B cell (primary cell): Measurements from ENCODE around the gene MYOC. TPM values are rescaled to one million over a fixed set of nuclear protein-coding genes. Genes with fewer than 3 reads are reported as not detected.
"Not testable (repeated sequence)": the region's sequence is repeated elsewhere in the genome, so short reads cannot be mapped to it uniquely, and the experiment has no call there.

Source experiments
- ATAC-seq: fragments of 200-7000 bp; cut with Tn5 transposase; one replicate; pipeline ENCODE4 v1.10.0; 2021; ENCODE audit warnings: low read depth, mild to moderate bottlenecking, moderate number of reproducible peaks, moderate library complexity
- CTCF ChIA-PET: fragments of 350-600 bp; sonication (Branson Sonifier 250); formaldehyde crosslinking; loops from one replicate; lab custom pipeline; 2021; ENCODE audit warnings: antibody characterized with exemption, inconsistent platforms; lab: Charles Lee
- POLR2A ChIA-PET: fragments of 350-600 bp; sonication (Branson Sonifier 250); formaldehyde crosslinking; loops from one replicate; lab custom pipeline; 2021; ENCODE audit warnings: antibody characterized with exemption; lab: Charles Lee
- DNase-seq: peaks from one replicate; pipeline ENCODE4 v3.0.0; 2013
- H2AFZ ChIP-seq: 2 replicates; pipeline ENCODE4 v1.6.1; 2012; ENCODE audit warnings: mild to moderate bottlenecking, low read depth, low read length; ENCODE audit not compliant: insufficient read depth, poor library complexity, severe bottlenecking
- H3K27ac ChIP-seq, 2 donors: 1 replicate in 1 of 2; 2 replicates in 1 of 2; pipeline ENCODE4 v1.5.1; 2012 to 2013; ENCODE audit warnings: low read length in 2 of 2, mild to moderate bottlenecking in 2 of 2, moderate library complexity in 1 of 2
- H3K27me3 ChIP-seq, 4 experiments: fragments of 200-600 bp in 1 of 4; sonication (generic) in 1 of 4; replicated peaks in 1 of 4; 1 replicate in 2 of 4; 2 replicates in 2 of 4; pipeline versions ENCODE4 v1.6.1 to v1.7.0; 2013 to 2016; ENCODE audit warnings: low read length in 3 of 4, mild to moderate bottlenecking in 2 of 4, mixed read lengths in 1 of 4, moderate library complexity in 1 of 4; ENCODE audit not compliant: insufficient read depth in 4 of 4, control insufficient read depth in 3 of 4; ENCODE audit errors: control extremely low read depth in 1 of 4
- H3K36me3 ChIP-seq, 2 experiments: replicated peaks in 1 of 2; 1 replicate in 1 of 2; 2 replicates in 1 of 2; pipeline versions ENCODE4 v1.6.1 to v1.7.1; 2013; ENCODE audit warnings: low read length in 1 of 2; ENCODE audit not compliant: insufficient read depth in 2 of 2, control insufficient read depth in 1 of 2; ENCODE audit errors: control extremely low read depth in 1 of 2, extremely low read depth in 1 of 2
- H3K4me1 ChIP-seq, 2 donors: fragments of 200-600 bp in 1 of 2; sonication (generic) in 1 of 2; 1 replicate in 1 of 2; 2 replicates in 1 of 2; pipeline versions ENCODE4 v1.5.1 to v1.6.1; 2013 to 2017; ENCODE audit warnings: low read length in 2 of 2; ENCODE audit not compliant: control insufficient read depth in 2 of 2, insufficient read depth in 2 of 2
- H3K4me2 ChIP-seq: replicated peaks from 2 replicates; pipeline ENCODE3; 2012; ENCODE audit warnings: mild to moderate bottlenecking, low read depth, low read length; ENCODE audit not compliant: poor library complexity, severe bottlenecking
- H3K4me3 ChIP-seq, 5 experiments: fragments of 200-600 bp in 1 of 5; sonication (generic) in 1 of 5; 1 replicate in 3 of 5; 2 replicates in 2 of 5; pipeline versions ENCODE4 v1.5.1 to v1.7.0; 2011 to 2016; ENCODE audit warnings: low read length in 4 of 5, mild to moderate bottlenecking in 4 of 5, low read depth in 2 of 5, control low read depth in 1 of 5, moderate library complexity in 1 of 5; ENCODE audit not compliant: insufficient read depth in 1 of 5; ENCODE audit errors: control extremely low read depth in 1 of 5, extremely low read depth in 1 of 5
- H3K79me2 ChIP-seq: fragments of 200-600 bp; sonication (generic); one replicate; pipeline ENCODE4 v1.6.0; 2016; ENCODE audit warnings: low read length; ENCODE audit not compliant: control insufficient read depth, insufficient read depth
- H3K9ac ChIP-seq: fragments of 200-600 bp; sonication (generic); 2 replicates; pipeline ENCODE4 v1.6.1; 2017; ENCODE audit warnings: mild to moderate bottlenecking, low read length, moderate library complexity
- H3K9me3 ChIP-seq, 3 donors: one replicate each; pipeline versions ENCODE4 v1.6.1 to v1.7.1; 2013; ENCODE audit warnings: low read length in 2 of 3; ENCODE audit not compliant: control insufficient read depth in 2 of 3, insufficient read depth in 1 of 3; ENCODE audit errors: control extremely low read depth in 1 of 3
- H4K20me1 ChIP-seq: 2 replicates; pipeline ENCODE4 v1.6.0; 2012; ENCODE audit warnings: mild to moderate bottlenecking, low read length; ENCODE audit not compliant: insufficient read depth, control insufficient read depth, poor library complexity, severe bottlenecking
- H3K27ac Mint-ChIP-seq: one replicate; pipeline ENCODE4 v1.8.0; 2021; ENCODE audit warnings: mixed read lengths
- H3K27me3 Mint-ChIP-seq: one replicate; pipeline ENCODE4 v1.8.0; 2021; ENCODE audit warnings: mixed read lengths
- H3K4me1 Mint-ChIP-seq: one replicate; pipeline ENCODE4 v1.8.0; 2021; ENCODE audit warnings: mixed read lengths
- H3K4me3 Mint-ChIP-seq: one replicate; pipeline ENCODE4 v1.8.0; 2021; ENCODE audit warnings: mixed read lengths
- H3K9me3 Mint-ChIP-seq: one replicate; pipeline ENCODE4 v1.8.0; 2022; ENCODE audit warnings: mixed read lengths; ENCODE audit not compliant: insufficient read depth
- EZH2 ChIP-seq: IDR thresholded peaks from 2 replicates; pipeline ENCODE4 v1.6.1; 2012; ENCODE audit warnings: borderline replicate concordance, low read depth, mild to moderate bottlenecking, moderate library complexity, low read length; ENCODE audit not compliant: insufficient read depth, poor library complexity, severe bottlenecking
- whole genome bisulfite sequencing: methylation state at CpG from one replicate; pipeline ENCODE4 v1.1.5; 2013; ENCODE audit warnings: missing lambda C conversion rate; ENCODE audit not compliant: insufficient coverage; 5-methylcytosine and 5-hydroxymethylcytosine counted together
- intact Hi-C: fragments of 100-400 bp; cut with micrococcal nuclease; formaldehyde crosslinking; loops from one replicate; pipeline ENCODE4 v1.10.0; 2022
- polyA plus RNA-seq: library from polyadenylated mRNA; depleted of rRNA; stranded (reverse); fragments of >200 nt; gene quantifications from 2 replicates; pipeline ENCODE4 v1.2.3, GENCODE V29; 2012
- total RNA-seq, 2 donors: library from RNA; stranded (reverse); fragments of 120-200 nt in 1 of 2; gene quantifications; 1 replicate in 1 of 2; 2 replicates in 1 of 2; pipeline versions ENCODE4 v1.2.3 to v1.2.4, GENCODE V29; 2013 to 2022
- TF ChIP-seq, protein P1 (sequence below): fragments of 200-600 bp; IDR thresholded peaks from one replicate; pipeline ENCODE4 v1.8.0; 2022; ENCODE audit warnings: antibody characterized with exemption, mild to moderate bottlenecking

Gene MYOC
- total and polyA plus RNA-seq, 2 donors (not counting 1 experiment from before 2014, with no cell fraction given): not detected

GRCh38 chr1:171610385-171610784 lies 42.1 kb downstream of the MYOC start:
- DNase-seq: no peak

DNA sequence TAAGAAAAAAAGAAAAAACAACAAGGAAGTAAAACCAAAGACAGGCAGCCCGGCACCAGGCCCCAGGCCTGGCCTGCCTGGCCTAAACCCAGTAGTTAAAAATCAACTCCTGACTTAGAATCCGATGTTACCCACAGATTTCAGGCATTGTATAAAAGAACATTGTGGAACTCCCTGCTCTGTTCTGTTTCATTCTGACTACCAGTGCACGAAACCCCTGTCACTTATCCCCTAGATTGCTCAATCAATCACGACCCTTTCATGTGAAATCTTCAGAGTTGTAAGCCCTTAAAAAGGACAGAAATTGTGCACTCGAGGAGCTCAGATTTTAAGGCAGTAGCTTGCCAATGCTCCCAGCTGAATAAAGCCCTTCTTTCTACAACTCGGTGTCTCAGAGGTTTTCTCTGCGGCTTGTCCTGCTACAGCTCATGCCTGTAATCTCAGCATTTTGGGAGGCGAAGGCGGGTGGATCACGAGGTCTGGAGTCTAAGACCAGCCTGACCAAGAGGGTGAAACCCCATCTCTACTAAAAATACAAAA lies 46.0 kb downstream of the MYOC start:
- Histone ChIP-seq H3K27me3 (no peaks in the 10 kb centered on the region), H3K9ac (no peak overlapping the region), H4K20me1 (no peaks in the 10 kb centered on the region), H2AFZ (peak overlapping the region; percentile 42), H3K79me2 (no peaks in the 10 kb centered on the region), H3K4me2 (no peak overlapping the region), H3K4me1 (peaks cover 0 to 3% of the 10 kb centered on the region in 2 donors), H3K36me3 (no peaks in the 10 kb centered on the region), H3K27ac (no peak overlapping the region), H3K4me3 (no peak overlapping the region), H3K9me3 (no peaks in the 10 kb centered on the region)
- TF ChIP-seq, protein P1, sequence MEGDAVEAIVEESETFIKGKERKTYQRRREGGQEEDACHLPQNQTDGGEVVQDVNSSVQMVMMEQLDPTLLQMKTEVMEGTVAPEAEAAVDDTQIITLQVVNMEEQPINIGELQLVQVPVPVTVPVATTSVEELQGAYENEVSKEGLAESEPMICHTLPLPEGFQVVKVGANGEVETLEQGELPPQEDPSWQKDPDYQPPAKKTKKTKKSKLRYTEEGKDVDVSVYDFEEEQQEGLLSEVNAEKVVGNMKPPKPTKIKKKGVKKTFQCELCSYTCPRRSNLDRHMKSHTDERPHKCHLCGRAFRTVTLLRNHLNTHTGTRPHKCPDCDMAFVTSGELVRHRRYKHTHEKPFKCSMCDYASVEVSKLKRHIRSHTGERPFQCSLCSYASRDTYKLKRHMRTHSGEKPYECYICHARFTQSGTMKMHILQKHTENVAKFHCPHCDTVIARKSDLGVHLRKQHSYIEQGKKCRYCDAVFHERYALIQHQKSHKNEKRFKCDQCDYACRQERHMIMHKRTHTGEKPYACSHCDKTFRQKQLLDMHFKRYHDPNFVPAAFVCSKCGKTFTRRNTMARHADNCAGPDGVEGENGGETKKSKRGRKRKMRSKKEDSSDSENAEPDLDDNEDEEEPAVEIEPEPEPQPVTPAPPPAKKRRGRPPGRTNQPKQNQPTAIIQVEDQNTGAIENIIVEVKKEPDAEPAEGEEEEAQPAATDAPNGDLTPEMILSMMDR: no peak
- TF ChIP-seq EZH2: no peak
- DNase-seq (no peak), ATAC-seq (no peak)
- POLR2A ChIA-PET: no interaction called here
- no peaks in the 10 kb centered on the region for H3K27me3 Mint-ChIP-seq
- H3K27ac Mint-ChIP-seq: no peak overlapping the region
- peaks cover 5% of the 10 kb centered on the region for H3K4me1 Mint-ChIP-seq
- intact Hi-C loops: no loop called here
- H3K9me3 Mint-ChIP-seq: no peaks in the 10 kb centered on the region
- WGBS: 75% methylated on average over 6 of the region's 10 CpGs
- no peak overlapping the region for H3K4me3 Mint-ChIP-seq
- CTCF ChIA-PET: interaction anchor here (0.7 to 0.8 kb wide), 2 partner anchors 14 to 156 kb away, joined by 3 to 4 read pairs; no protein-coding TSS in a partner anchor

More at GRCh38 chr1:171610385-171610784, 42.1 kb downstream of the MYOC start:
- no peak overlapping the region for H3K9ac ChIP-seq
- Mint-ChIP-seq H3K4me3 (no peak overlapping the region), H3K9me3 (no peaks in the 10 kb centered on the region), H3K4me1 (peaks cover 5% of the 10 kb centered on the region), H3K27me3 (no peaks in the 10 kb centered on the region), H3K27ac (no peak overlapping the region)
- H3K79me2 ChIP-seq: no peaks in the 10 kb centered on the region
- no peaks in the 10 kb centered on the region for H3K9me3 ChIP-seq
- intact Hi-C loops: no loop called here
- ChIA-PET POLR2A (no interaction called here), CTCF (no interaction called here)
- H3K4me2 ChIP-seq: no peak overlapping the region
- ATAC-seq: no peak
- H3K27ac ChIP-seq: no peak overlapping the region
- 100% methylated on average over 1 of the region's 2 CpGs for WGBS
- no peaks in the 10 kb centered on the region for H4K20me1 ChIP-seq
- TF ChIP-seq, protein P1: no peak
- TF ChIP-seq EZH2: no peak
- H3K4me3 ChIP-seq: no peak overlapping the region
- H3K27me3 ChIP-seq: no peaks in the 10 kb centered on the region
- no peaks in the 10 kb centered on the region for H3K36me3 ChIP-seq
- H2AFZ ChIP-seq: no peak overlapping the region
- peaks cover 0 to 3% of the 10 kb centered on the region in 2 donors for H3K4me1 ChIP-seq

DNA sequence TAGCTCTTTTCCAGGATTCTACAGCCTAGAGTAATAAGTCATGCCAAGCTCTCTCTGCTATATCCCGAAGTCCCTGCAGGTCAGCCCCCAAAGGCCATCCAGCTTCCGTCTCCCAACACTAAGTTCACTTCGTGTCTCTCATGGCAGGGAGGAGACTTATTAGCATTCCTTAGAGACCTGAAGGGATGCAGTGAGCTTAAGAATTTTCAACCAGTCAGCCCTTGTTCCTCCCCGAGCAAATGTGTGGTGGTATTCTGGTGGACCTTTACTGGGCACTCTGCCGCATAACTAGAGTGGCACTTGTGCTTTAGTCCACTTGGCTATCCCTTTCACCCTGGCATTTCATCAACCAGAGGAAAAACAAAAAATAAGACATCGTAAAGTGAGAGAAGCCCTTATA lies 49.4 kb downstream of the MYOC start:
- CTCF ChIA-PET, intact Hi-C loops: not testable (repeated sequence)

More for the DNA sequence above, 49.4 kb downstream of the MYOC start:
- H4K20me1 ChIP-seq, DNase-seq, H2AFZ ChIP-seq, H3K27me3 Mint-ChIP-seq, H3K9me3 Mint-ChIP-seq, H3K4me3 ChIP-seq, H3K9me3 ChIP-seq, H3K4me1 Mint-ChIP-seq, H3K9ac ChIP-seq, POLR2A ChIA-PET, H3K36me3 ChIP-seq, ATAC-seq, H3K27ac Mint-ChIP-seq, H3K4me2 ChIP-seq, H3K79me2 ChIP-seq, H3K27me3 ChIP-seq, H3K27ac ChIP-seq, H3K4me3 Mint-ChIP-seq, H3K4me1 ChIP-seq: not testable (repeated sequence)
- WGBS: 92% methylated on average over 2 of the region's 6 CpGs
